HT-29 (cell line): ENCODE data around the gene VIL1. TPM values are rescaled to one million over a fixed set of nuclear protein-coding genes. Genes with fewer than 3 reads are reported as not detected.
A peak's percentile ranks its signal among the peaks of the same experiment; 100 is the strongest.

ENCODE experiments used
- DNase-seq: peaks from one replicate; pipeline ENCODE4 v3.0.0-alpha.2; 2015; ENCODE audit warnings: low spot score
- total RNA-seq: library from RNA; depleted of rRNA; stranded (reverse); fragments of >200 nt; shearing (Covaris generic); gene quantifications from 2 replicates; pipeline ENCODE4 v1.2.3, GENCODE V29; 2014

The VIL1 gene
- total RNA-seq, 1 experiment from 2014 or later = 247 TPM

DNA sequence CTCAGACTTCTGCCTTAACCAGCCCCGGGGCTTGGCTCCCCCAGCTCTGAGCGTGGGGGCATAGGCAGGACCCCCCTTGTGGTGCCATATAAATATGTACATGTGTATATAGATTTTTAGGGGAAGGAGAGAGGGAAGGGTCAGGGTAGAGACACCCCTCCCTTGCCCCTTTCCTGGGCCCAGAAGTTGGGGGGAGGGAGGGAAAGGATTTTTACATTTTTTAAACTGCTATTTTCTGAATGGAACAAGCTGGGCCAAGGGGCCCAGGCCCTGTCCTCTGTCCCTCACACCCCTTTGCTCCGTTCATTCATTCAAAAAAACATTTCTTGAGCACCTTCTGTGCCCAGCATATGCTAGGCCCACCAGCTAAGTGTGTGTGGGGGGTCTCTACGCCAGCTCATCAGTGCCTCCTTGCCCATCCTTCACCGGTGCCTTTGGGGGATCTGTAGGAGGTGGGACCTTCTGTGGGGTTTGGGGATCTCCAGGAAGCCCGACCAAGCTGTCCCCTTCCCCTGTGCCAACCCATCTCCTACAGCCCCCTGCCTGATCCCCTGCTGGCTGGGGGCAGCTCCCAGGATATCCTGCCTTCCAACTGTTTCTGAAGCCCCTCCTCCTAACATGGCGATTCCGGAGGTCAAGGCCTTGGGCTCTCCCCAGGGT lies 13.7 kb upstream of the VIL1 start:
- DNase-seq = no peak

DNA sequence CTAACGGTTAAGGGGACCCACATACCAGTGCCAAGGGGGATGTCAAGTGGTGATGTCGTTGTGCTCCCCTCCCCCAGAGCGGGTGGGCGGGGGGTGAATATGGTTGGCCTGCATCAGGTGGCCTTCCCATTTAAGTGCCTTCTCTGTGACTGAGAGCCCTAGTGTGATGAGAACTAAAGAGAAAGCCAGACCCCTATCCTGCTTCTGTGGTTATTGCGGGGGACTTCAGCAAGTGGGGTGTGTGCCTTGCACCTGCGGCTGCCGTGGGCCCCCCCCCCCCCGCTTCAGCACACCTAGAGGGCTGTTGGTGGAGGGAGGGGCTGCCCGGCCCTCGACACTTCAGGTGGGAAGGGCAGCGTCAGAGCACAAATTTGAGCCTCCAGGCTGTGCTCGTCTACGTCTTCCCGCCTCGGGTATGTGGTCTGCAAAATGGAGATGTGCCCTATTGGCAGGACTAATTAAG lies 13.1 kb upstream of the VIL1 start:
- no peak for DNase-seq

DNA sequence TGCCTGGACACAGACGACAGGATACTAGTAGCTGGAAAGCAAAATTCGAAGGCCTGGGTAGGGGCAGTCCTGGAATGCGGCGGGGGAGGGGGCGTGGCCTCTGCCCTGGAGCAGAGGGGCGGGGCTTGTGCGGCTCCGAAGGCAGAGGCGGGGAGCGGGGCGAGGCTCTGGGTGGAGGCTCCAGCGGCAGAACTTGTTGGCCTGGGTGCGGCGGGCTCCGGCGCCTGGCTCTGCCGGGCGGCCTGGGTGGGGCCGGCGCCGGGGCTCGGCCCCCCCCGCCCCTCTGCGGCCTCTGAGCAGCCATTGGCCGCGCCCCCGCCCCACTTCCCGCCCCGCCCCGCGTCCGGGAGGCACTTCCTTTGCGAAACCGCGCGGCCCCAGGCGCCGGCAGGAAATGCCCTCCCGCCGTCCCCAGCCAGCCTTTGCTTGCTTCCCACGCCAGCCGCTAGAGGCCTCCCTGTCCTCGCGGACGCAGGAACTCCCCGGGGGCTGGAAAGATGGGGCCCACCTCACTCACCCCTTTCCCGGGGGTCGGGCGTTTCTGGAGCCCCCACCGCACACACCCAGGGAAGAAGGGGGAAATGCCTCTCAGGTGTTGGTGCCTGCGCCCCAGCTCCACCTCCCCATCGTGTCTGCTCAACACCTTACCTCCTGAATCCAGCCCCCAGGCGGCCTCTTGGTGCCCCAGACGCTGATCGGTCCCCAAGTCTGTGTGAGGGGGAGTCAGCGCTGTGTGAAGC lies 12.5 kb upstream of the VIL1 start:
- peak; percentile 95 for DNase-seq

DNA sequence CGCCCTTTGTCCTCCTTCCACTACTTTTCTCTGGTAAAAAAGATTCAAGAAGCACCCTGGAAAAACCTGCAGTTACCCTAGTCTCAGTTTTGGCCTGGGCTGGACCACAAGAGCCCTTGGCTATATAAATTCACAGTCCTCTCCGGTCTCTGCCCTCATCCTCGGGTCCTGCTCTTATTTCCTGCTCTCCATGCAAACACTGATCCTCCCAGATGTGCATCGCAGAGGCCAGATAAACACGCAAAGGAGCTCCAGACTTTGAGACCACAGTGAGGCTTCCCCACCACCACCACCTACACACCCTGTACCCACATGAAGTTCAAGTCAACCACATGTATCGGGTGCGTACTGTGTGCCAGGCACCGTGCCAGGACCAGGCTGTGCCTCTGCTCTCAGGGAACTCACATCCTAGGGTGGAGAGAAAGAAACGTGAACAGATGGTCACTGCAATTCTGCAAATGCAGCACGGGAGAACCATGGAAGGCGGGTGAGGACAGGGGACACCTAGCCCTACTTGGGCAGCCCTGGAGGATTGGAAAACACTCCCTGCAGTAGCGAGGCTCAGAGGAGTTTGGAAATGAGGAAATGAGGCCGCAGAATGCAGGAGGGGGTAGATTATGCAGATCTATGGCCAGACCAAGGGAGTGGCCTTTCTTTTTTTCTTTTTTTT lies 11.8 kb upstream of the VIL1 start:
- peak; percentile 82 for DNase-seq

GRCh38 chr2:218407717-218408116 lies 11.2 kb upstream of the VIL1 start:
- no peak for DNase-seq

DNA sequence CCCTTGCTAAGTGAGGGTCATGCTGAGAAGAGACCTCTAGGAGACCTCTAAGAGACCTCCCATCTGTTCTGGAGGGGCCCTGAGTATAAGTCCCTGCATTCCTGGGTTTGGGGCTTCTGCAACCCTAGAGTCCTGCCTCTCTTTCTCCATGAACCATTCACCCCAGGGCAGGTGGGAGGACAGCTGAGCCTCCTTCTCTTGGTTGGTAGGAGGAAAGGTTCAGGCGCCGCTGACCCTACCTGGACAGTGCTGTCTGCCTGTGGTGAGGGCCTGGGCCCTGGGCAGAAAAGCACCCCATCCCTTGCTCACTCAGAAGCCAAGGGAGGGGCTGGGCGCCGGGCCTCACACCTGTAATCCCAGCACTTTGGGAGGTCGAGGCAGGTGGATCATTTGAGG lies 604 bp upstream of the VIL1 start:
- DNase-seq = no peak

GRCh38 chr2:218419630-218420216 lies 800 bp downstream of the VIL1 start:
- DNase-seq = no peak

DNA sequence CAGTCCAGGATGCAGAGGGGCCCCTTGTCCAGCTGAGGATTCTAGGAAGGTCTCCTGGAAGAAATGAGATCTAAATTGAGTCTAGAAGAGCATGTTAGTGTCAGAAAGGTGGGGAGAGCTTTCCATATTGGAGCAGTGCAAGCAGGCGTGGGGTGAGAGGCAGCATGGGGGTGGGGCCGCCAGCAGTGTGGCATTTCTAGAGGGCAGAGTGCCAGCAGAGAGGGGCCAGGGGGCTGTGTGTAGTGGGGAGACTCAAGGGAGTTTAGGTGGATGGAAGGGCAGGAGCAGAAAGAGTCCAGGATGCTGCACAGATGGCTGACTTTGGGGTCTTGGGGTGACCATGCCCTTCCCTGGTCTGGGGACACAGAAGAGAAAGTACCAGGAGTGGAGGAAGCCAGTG lies 2.1 kb downstream of the VIL1 start:
- no peak for DNase-seq

DNA sequence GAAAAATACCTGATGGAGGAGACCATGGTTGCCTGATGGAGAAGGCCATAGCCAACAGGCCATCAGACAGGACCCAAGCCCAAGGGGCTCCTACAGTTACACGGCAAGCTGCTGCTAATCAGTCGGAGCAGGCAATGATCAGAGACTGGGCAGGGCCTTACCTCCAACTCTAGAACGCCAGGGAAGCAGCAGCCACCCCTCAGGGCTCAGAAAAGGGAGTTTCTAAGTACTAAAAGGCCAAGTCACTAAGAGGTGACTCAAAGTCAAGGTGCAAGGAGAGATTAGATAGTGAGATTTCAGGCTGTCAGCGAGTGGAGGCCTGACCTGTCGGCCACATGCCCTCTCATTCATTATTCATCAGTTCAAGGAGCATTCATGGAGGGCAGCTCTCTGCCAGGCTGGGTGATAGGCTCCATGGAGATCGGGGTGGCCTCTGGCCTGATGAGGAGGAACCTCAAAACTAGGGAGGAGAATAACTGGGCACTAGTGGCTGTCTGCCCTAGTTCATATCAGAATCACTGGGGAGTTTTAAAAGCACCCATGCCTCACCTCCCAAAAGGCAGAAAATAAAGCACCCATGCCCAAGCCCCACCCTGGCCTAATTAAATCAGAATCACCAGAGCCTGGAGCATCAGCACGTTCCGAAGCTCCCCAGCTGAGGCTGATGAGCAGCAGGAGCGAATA lies 3.6 kb downstream of the VIL1 start:
- no peak for DNase-seq

GRCh38 chr2:218423584-218423983 lies 4.7 kb downstream of the VIL1 start:
- no peak for DNase-seq

DNA sequence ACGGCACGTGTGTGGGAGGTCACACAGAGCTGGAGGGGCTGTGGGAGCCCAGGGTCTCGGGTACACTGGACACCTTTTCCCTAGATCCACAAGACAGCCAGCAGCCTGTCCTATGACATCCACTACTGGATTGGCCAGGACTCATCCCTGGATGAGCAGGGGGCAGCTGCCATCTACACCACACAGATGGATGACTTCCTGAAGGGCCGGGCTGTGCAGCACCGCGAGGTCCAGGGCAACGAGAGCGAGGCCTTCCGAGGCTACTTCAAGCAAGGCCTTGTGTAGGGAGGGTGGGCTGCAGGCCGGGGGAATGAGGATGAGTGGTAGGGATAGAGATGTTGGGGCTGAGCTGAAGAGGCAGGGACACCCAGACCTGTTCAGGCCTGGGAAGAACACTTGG lies 6.6 kb downstream of the VIL1 start:
- no peak for DNase-seq

DNA sequence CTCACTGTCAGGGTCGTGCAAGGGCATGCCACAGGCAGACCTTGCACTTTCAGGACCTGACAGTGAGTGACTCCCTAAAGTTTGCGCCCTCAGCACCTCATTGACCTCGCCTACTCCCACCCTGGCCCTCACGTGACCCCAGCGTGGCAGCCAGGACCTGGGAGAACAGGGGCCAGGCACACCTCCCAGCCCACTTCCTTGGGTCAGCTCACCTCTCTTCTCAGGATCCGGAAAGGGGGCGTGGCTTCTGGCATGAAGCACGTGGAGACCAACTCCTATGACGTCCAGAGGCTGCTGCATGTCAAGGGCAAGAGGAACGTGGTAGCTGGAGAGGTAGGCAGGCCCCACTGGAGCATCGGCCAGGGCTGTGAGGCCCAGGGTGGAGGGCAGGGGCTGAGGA lies 8.8 kb downstream of the VIL1 start:
- DNase-seq = no peak

GRCh38 chr2:218428846-218429558 lies 10.1 kb downstream of the VIL1 start:
- no peak for DNase-seq

DNA sequence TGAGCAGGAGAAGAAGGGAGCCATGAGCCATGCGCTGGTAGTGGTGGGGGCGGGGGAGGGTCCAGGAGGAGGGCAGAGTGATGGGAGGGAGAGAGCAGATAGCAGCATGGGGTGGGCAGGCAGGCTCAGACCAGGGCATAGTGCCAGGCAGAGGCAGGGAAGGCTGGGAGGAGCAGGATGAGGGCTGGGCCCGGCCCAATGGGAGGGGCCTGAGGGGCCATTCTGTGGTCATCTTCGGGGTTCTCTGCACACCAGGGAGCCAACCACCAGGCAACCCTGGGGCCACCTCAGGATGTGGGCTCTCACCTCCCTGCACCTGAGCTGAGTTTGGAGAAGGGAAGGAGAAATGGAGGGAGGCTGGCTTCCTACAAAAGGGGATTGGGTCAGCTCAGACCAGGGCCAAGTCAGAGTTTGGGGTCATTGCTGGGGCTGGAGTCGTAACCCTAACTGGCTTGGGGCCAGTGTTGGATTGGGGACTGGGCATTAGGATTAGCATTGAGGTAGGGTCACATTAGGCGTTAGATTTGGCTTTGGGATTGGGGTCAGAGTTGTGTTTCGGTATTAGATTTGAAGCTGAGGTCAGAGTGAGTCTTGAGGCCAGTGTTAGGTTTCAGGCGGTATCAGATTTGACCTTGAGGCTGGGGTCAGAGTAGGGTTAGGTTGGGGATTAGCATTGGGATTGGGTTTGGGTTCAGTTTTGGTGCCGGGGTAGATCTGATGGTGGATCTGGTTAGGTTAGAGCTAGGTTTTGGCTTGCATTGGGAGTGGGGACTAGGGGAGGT lies 11.2 kb downstream of the VIL1 start:
- DNase-seq = peak; percentile 38

DNA sequence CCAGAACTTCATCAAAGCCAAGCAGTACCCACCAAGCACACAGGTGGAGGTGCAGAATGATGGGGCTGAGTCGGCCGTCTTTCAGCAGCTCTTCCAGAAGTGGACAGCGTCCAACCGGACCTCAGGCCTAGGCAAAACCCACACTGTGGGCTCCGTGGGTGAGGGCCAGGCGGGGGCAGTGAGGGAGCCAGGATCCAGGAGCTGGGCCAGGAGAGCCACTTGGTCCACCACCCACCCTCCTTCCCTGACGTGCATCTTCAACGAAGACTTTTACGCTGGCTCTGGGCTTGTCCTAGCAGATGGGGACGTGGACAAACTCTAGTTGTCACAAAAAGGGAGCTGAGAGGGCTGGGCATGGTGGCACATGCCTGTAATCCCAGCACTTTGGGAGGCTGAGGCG lies 11.8 kb downstream of the VIL1 start:
- no peak for DNase-seq

- no peak for DNase-seq
These were observed 13.0 kb downstream of the VIL1 start for GRCh38 chr2:218431878-218432277.

DNA sequence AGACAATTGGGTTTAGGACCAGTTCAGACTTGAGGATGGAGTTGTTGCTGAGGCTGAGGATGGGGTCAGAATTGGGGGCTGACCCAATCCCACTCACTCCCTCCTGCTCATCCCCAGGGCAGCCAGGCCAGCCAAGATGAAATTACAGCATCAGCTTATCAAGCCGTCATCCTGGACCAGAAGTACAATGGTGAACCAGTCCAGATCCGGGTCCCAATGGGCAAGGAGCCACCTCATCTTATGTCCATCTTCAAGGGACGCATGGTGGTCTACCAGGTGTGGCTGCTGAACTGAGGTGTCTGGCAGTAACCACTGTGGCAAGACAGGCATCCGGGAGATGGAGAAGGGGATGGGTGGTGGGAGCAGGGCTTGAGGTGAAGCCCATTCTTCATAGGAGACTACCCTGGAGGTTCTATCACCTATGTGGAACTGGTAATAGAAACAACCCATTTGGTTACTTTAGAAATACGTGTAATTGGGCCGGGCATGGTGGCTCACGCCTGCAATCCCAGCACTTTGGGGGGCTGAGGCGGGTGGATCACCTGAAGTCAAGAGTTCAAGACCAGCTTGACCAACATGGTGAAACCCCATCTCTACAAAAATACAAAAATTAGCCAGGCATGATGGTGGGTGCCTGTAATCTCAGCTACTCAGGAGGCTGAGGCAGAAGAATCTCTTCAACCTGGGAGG lies 13.9 kb downstream of the VIL1 start:
- DNase-seq = no peak

DNA sequence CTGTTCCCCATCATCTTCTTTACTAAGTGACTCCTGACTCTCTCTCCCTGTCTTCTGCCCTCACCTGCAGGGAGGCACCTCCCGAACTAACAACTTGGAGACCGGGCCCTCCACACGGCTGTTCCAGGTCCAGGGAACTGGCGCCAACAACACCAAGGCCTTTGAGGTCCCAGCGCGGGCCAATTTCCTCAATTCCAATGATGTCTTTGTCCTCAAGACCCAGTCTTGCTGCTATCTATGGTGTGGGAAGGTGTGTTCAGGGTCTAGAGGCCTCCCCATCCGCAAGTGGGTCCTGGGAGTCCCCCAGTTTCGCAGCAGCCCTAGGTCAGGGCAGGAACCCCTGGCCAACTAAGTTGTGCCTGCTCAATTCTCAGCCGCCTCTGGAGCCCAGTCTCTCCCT lies 15.5 kb downstream of the VIL1 start:
- DNase-seq = no peak
